NCI-H526 treated with DMSO at 0.1 percent for 48 hours (cell line): ENCODE results near the gene THAP4.

Source experiments
- DNase-seq: peaks from one replicate; lab custom pipeline; 2025; lab: John Stamatoyannopoulos, UW

Gene THAP4

GRCh38 chr2:241563571-241563980, 73.4 kb downstream of the THAP4 start:
- no peak for DNase-seq

- DNase-seq = no peak
These were observed 73.9 kb downstream of the THAP4 start for GRCh38 chr2:241563031-241563507.

GRCh38 chr2:241562269-241562891, 74.6 kb downstream of the THAP4 start:
- DNase-seq = no peak

DNA sequence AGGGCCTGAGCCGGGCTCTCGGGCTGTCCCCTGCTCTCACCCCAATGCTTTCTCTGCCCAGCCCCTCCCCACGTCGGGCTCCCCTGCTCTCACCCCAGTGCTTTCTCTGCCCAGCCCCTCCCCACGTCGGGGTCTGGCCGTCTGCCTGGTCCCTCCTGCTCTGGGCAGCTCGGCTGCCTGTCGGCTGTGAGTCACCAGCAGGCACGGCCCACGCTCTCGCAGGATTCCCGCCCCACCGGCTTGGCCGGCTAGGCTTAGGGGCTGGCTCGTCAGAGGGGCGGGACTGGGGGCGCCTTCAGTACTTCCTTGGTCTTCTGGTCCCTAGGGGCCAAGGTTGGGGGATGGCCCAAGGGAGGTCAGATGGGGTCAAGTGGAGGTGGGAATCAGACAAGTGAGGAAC, 75.1 kb downstream of the THAP4 start:
- no peak for DNase-seq

GRCh38 chr2:241560883-241561474, 76.0 kb downstream of the THAP4 start:
- DNase-seq = no peak

DNA sequence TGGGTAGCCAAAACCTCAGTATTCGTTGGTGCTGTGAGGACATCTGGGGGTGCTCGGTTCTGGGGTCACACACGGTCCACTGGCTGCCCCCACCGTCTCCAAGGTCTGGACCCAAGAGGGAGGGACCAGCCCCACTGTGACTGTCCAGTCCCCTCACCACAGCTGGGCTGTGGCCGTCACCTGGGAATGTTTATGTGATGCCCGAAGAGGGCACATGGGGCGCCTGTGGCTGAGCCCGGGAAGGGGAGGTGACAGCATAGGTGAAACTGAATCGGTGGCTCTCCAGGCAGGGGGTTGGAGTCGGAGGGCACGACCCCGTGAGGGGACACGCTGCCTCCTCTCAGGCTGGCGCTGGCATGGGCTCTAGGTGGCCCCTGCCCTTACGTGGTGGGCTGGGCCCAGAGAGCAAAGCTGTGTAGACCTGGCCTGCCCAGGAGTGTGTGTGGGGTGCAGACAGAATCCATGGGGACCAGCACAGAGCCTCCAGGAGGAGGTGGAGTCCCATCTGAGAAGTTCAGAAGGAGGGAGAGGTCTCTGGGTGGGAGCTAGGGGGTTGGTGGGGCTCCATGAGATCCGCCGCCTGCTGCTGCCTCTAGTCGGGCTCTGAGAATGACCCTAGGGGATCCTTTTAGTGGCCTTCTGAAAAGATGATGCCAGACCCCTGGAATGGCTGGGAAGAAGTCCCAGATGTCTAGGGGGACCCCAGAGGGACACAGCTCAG, 76.6 kb downstream of the THAP4 start:
- DNase-seq = no peak

- DNase-seq = peak; percentile 10
These were observed 77.4 kb downstream of the THAP4 start for GRCh38 chr2:241559323-241560161.

DNA sequence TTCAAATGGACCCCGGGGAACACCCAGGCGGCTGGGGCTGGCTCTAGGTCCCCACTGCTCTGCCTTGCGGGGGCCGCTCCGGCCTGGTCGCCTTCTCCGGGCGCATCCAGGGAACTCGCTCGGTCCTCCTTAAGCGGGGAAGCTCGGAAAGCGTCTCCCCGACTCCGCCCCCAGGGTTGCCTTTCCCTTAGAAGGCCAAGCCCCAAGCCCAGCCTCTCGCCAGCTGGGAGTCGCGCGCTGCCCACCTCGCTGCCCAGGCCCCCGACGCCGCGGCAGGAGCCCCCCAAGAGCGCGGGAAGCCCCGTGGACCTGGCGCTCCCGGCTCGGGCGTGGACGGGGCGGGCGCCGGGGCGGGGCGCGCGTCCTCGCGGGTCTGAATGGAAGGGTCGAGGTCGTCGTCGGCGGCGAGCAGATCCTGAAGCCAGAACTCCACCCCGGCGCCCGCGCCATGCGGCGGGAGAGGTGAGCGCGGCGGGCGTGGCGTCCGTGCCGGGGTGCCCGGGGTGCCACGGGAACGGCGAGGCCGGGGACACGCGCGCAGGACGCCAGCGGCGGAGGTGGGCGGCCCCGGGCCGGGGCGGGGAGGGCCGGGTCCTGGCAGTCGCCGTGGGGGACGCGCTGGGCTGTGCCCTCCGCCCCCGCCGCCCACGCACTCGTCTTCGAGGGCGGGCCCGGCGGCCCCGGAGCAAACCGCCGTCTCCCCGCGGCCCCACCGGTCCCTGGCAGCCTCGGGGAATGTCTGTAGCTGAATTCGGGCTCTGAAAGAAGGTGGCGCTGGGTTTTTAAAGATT, 78.2 kb downstream of the THAP4 start, which contains the start of gene BOK:
Gene BOK, plus strand, starts transcription at position 214 of the 791 bp plus-strand sequence. CDS start 739 bp downstream, outside the sequence.
- DNase-seq = peak; percentile 7

GRCh38 chr2:241556746-241557145, 80.2 kb downstream of the THAP4 start:
- DNase-seq = no peak

GRCh38 chr2:241555711-241556110, 81.2 kb downstream of the THAP4 start:
- DNase-seq = no peak

- DNase-seq = no peak
These were observed 82.2 kb downstream of the THAP4 start for GRCh38 chr2:241554610-241555322.

GRCh38 chr2:241553981-241554380, 83.0 kb downstream of the THAP4 start:
- DNase-seq = no peak

GRCh38 chr2:241553512-241553830, 83.5 kb downstream of the THAP4 start:
- no peak for DNase-seq

- no peak for DNase-seq
These were observed 84.8 kb downstream of the THAP4 start for GRCh38 chr2:241551998-241552737.

DNA sequence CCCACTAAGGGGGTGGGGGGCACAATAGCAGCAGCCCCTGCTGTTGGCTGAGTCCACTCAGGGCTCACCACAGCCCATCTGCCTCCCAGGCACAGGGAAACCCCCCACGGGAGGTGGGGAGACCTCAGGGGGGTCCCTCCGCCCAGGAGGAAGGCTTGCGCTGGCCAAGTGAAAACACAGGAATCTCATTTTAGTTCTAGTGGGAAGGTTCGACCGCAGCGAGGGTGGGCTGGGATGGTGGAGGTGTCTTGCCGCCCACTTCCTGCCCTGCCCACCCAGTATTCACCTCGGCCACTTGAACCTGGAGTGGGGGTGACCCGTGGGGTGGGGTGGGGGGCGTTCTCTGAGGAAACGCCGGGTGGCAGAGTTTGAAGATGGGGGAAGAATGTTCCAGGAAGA, 85.4 kb downstream of the THAP4 start:
- no peak for DNase-seq

GRCh38 chr2:241550616-241551580, 86.1 kb downstream of the THAP4 start:
- no peak for DNase-seq

GRCh38 chr2:241548451-241548835, 88.5 kb downstream of the THAP4 start:
- DNase-seq = no peak

DNA sequence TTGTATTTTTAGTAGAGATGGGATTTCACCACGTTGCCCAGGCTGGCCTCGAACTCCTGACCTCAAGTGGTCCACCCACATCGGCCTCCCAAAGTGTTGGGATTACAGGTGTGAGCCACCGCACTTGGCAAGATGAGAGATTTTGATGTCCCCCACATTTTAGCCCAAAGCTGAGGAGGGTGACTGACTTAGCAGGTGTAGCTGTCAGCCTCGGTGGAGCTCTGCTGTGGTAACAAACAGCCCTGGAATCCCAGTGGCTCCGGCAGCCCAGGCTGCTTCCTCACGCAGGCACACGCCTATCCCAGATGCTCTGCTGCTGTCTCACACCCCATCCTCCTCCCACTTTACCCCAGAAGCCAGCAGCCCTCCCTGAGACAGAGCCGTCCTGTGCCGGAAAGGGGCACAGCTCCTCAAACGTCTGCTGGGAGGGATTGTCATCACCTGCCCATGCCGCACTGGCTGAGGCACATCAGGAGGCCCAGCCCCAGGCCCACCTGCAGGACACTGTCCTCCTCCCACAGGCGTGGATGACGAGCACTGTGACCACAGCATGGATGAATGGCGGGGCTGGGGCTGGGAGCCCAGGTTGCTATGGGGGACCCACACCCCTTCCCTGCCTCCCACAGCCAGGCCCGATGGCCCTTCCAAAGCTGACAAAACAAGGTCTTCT, 89.0 kb downstream of the THAP4 start:
- DNase-seq = no peak
